ENCODE results near the gene ADAMTSL1.
A peak's percentile ranks its signal among the peaks of the same experiment; 100 is the strongest.
"Not testable (repeated sequence)": the region's sequence is repeated elsewhere in the genome, so short reads cannot be mapped to it uniquely, and the experiment has no call there.

ADAMTSL1 gene

GRCh38 chr9:18874990-18875389 lies 401.0 kb downstream of the ADAMTSL1 start:
- DNase-seq, result not testable (repeated sequence)

GRCh38 chr9:18877984-18878383 lies 404.0 kb downstream of the ADAMTSL1 start:
- no peak for DNase-seq

GRCh38 chr9:18881758-18882157 lies 407.8 kb downstream of the ADAMTSL1 start:
- no peak for DNase-seq

- no peak for DNase-seq
These were observed 413.6 kb downstream of the ADAMTSL1 start for GRCh38 chr9:18887546-18887945.

GRCh38 chr9:18888290-18888689 lies 414.3 kb downstream of the ADAMTSL1 start:
- no peak for DNase-seq

- no peak for DNase-seq
These were observed 415.6 kb downstream of the ADAMTSL1 start for GRCh38 chr9:18889550-18889949.

- peak; percentile 43 for DNase-seq
These were observed 416.4 kb downstream of the ADAMTSL1 start for GRCh38 chr9:18890372-18890771.

GRCh38 chr9:18891946-18892670 lies 418.2 kb downstream of the ADAMTSL1 start:
- no peak for DNase-seq

GRCh38 chr9:18893046-18893445 lies 419.1 kb downstream of the ADAMTSL1 start:
- no peak for DNase-seq

- no peak for DNase-seq
These were observed 419.5 kb downstream of the ADAMTSL1 start for GRCh38 chr9:18893491-18893890.

GRCh38 chr9:18896004-18896403 lies 422.1 kb downstream of the ADAMTSL1 start:
- DNase-seq, result no peak

GRCh38 chr9:18896531-18897179 lies 422.7 kb downstream of the ADAMTSL1 start:
- peak; percentile 47 for DNase-seq

GRCh38 chr9:18903450-18903849 lies 429.5 kb downstream of the ADAMTSL1 start:
- no peak for DNase-seq

- no peak for DNase-seq
These were observed 431.3 kb downstream of the ADAMTSL1 start for GRCh38 chr9:18905028-18905882.

- no peak for DNase-seq
These were observed 432.1 kb downstream of the ADAMTSL1 start for GRCh38 chr9:18905883-18906629.

- no peak for DNase-seq
These were observed 432.9 kb downstream of the ADAMTSL1 start for GRCh38 chr9:18906656-18907395.

GRCh38 chr9:18907927-18908625 lies 434.1 kb downstream of the ADAMTSL1 start:
- no peak for DNase-seq

GRCh38 chr9:18909140-18910018 lies 435.4 kb downstream of the ADAMTSL1 start:
- DNase-seq, result no peak

GRCh38 chr9:18910435-18910834 lies 436.5 kb downstream of the ADAMTSL1 start:
- DNase-seq, result no peak

- DNase-seq, result no peak
These were observed 437.0 kb downstream of the ADAMTSL1 start for GRCh38 chr9:18910916-18911315.
